HG03354 (cell line): ENCODE measurements around the gene ANG.

Source experiments
- ATAC-seq: cut with Tn5 transposase; IDR thresholded peaks from one replicate; pipeline ENCODE4 v1.9.1; 2021; ENCODE audit warnings: mild to moderate bottlenecking; ENCODE audit not compliant: unreplicated experiment, poor library complexity, severe bottlenecking

The ANG gene

GRCh38 chr14:20671597-20672283, 16.8 kb upstream of the ANG start:
- ATAC-seq: no peak

GRCh38 chr14:20675669-20676068, 12.9 kb upstream of the ANG start:
- no peak for ATAC-seq

- ATAC-seq: no peak
These were observed 12.5 kb upstream of the ANG start for GRCh38 chr14:20676072-20676471.

DNA sequence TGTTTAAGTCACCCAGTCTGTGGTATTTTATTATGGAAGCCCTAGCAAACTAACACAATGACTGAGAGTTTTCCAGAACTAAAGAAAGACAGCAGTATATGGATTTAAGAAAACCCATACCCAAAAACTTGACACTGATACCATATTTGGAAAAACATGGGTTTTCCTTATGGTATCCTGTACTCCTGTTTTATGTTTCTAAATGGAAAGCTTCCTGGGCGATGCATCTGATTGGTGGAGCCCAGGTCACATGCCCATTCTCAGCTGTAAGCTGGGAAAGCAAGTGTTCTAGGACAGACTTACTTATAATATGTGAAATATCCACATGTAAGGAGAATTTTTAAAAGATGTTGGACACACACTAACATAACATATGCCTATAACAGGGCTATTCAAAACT, 8.7 kb upstream of the ANG start:
- ATAC-seq: no peak

DNA sequence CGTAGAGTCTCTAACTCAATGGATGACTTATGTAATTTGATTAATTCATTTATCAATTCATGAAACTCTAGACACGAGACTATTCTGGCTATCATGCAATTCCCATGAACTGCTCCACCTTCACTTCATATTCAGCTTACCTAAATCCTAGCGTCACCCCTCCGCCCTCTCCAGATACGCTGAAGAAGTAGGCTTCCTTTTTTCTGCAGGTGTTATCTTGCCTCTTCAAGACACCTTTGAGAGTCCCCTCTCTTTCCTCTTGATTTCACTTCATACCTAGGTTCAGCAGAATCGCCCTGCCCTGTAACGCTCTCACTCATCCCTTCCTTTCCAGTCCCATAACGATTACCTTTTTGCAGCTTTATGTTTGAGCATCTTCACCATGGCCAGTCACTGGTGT, 8.2 kb upstream of the ANG start:
- no peak for ATAC-seq

GRCh38 chr14:20680843-20681347, 7.7 kb upstream of the ANG start:
- peak; percentile 37 for ATAC-seq

GRCh38 chr14:20681348-20682126, 7.0 kb upstream of the ANG start:
- peak; percentile 32 for ATAC-seq

DNA sequence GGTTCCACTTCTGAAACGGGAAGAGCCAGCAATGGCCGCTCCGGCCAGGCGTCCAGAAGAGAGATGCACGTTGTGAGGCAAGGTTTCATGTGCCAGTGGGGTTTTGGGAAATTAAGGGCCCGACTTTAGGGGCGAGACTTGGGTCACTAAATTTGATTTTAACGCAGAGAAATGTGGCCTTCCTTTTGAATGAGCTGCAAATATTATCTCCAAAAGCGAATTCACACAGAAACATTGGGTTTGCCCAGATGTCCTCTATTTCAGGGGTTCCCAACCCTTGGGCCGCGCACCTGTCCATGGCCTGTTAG, 6.5 kb upstream of the ANG start:
- ATAC-seq: no peak

DNA sequence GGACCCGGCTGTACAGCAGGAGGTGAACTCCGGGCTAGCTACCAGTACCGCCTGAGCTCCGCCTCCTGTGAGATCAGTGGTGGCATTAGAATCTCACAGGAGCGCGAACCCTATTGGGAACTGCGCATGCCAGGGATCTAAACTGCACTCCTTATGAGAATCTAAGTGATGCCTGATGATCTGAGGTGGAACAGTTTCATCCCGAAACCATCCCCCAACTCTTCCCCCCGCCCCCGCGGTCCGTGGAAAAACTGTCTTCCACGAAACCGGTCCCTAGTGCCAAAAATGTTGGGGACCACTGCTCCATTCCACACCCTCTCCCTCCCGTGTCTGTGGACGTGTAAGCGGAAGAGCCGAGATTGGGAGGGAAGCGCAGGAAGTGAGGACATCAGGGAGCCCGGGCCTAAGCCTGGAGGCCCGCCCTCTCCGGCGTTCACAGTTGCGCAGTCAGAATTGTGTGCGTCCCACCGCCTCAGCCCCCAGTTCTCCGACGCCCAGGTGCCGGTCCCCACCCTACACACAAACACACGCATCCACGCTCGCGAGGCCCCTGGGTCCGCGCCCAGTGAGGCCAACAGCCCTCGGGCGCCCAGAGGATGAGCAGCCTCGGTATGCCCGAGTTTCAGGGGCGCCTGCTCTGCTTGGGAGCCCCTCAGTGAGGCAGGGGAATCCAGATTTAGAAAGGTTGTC, 6.0 kb upstream of the ANG start:
- peak; percentile 51 for ATAC-seq

- ATAC-seq: peak; percentile 33
These were observed 5.3 kb upstream of the ANG start for GRCh38 chr14:20683125-20683890.

DNA sequence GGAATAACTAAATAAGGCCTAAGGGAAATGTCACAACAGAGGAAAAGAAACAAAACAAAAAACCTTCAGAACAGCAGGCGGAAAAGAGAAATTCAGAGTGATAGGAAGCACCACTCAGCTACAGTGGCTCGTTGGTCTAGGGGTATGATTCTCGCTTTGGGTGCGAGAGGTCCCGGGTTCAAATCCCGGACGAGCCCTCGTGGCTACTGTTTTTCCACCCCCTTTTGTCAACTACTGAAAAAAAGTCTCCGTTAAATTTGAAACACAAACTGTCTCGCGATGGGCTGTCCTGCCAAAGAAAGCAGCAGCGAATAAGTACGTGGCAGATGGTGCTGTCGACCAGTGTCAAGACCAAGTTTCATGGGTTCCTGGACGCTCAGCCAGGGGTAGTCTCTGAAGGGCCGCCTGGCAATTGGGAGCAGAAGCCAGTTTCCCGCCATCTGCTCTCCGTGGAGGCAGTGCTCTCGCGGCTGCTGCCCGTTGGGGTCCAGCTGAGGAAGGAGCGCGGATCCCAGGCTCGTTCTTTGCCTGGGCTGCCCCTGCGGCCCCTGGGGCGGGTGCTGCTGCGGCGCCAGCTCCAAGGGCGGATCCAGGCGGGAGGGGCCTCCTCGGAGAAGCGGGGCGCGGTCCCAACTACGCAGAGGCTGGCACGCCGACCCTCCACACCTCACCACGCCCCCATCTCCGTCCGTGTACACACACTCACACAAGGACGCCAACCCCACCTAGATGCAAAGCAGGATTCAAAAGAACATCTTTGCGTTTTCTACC, 4.5 kb upstream of the ANG start, which contains the start of gene RNASE4:
RNASE4 (plus strand) TSS at position 670 of the 771 bp plus-strand sequence. CDS start 14,812 bp downstream, outside the sequence.
- ATAC-seq: peak; percentile 29

GRCh38 chr14:20684662-20685456, 3.7 kb upstream of the ANG start:
- no peak for ATAC-seq

DNA sequence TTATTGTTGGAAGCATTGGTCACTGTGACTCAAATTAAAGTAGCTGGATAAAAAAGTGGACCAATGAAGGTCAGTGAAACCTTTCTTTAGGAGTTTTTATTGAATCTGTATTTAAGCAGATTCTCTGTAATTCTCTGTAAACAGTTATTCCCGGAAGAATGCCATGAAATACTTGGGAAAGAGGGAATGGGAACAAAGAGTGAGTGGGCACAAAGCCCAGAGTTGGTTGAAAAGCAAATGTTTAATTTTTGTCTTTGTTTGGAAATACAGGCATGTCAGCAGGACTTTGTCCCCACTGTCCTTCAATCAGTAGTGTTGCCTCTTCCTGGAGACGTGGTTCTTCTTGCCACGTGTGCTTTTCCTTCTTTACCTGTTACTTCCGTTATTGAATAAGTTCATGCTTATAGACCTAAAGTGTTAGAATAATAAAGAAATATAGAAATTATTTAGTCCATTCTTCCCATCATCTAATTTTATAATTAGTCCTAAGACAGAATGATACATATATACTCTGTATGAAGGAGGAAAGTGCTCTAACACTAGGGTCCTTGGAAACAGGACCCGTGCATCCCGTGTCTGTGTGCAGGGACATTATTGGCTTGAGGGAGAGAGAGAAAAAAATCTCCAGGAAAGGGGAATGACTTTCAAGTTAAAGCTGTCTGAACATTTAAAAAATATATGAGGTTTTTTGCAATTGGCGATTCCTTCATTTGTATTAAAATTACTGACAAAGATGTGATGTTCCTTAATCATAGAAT, 2.0 kb upstream of the ANG start:
- no peak for ATAC-seq

DNA sequence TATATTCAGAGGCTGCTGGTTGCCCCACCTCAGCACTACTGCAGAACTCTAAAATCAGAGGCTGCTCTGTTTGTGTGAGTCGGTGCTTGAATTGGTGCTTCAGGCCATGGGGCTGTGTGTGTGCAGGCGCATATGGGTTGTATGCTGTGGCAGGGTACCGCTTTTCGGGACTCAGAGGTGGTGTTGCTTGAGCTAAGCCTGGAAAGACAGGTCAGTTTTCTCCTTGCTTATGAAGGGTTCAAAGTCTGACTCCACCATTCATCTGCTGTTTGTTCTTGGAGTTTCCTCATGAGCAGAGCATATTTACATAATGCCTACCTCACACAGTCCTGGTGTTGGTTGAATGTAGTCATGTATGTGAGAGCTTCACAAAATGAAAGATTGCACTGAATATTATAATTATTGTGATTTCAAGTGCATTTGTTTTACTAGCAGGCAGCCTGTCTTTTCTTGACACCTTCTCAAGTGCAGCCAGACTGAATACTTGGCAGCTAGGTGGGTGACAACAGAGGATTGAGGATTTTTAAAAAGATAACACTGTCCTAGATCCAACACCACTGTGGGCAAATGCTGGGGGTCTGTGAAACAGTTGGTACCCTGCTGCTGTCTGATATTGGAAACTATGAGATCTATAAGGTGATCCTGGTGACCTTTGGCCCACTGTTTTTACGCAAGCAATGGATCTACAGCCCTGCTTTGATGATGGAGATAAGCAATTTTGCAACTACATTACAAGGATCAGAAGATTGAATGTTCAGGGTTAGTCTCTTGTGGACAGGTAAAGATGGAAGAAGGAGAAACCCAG, 1.0 kb upstream of the ANG start:
- ATAC-seq: no peak

GRCh38 chr14:20690848-20691640, 2.5 kb downstream of the ANG start:
- peak; percentile 76 for ATAC-seq

DNA sequence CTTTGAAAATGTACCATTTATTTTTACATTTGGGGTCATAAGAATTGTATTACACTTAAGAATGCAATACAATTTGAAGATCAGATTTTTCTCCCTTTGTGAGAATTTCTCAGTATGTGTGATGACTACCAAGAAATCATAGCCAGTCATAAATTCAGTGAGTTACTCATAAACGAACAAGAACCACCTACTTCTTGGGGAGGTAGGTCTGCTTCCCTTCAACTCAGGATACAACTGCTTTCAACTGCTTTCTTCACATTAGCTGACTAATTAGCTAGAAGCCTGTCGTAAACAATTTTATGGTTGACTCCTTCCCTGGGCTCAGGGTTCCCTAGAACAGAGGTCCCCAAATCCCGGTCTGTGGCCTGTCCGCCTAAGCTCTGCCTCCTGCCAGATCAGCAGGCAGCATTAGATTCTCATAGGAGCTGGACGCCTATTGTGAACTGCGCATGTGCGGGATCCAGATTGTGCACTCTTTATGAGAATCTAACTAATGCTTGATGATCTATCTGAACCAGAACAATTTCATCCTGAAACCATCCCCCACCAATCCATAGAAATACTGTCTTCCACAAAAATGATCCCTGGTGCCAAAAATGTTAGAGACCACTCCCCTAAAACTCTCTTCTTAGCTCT, 3.7 kb downstream of the ANG start:
- ATAC-seq: no peak
